Neural cell (in vitro differentiated cells): Measurements from ENCODE around the gene NUDT19.

Experiments used
- CTCF ChIP-seq: fragments of 450-650 bp; IDR thresholded peaks from 2 replicates; pipeline ENCODE4 v1.5.1; 2014; ENCODE audit warnings: antibody characterized with exemption, mild to moderate bottlenecking, moderate library complexity; ENCODE audit not compliant: poor library complexity, severe bottlenecking
- EZH2 ChIP-seq: fragments of 200-600, 300-800 bp; shearing (Covaris generic), sonication (generic); IDR thresholded peaks from 2 replicates; pipeline ENCODE4 v1.6.1; 2014; ENCODE audit warnings: antibody characterized with exemption, low read length, borderline replicate concordance, mild to moderate bottlenecking; ENCODE audit not compliant: insufficient read depth, poor library complexity, severe bottlenecking
- POLR2AphosphoS5 ChIP-seq: IDR thresholded peaks from 2 replicates; pipeline ENCODE4 v1.6.1; 2012
- SMC3 ChIP-seq: fragments of 450-650 bp; conservative IDR thresholded peaks from 2 replicates; pipeline ENCODE4 v1.6.1; 2014; ENCODE audit warnings: antibody characterized with exemption, mild to moderate bottlenecking, moderate library complexity; ENCODE audit not compliant: poor library complexity
- TAF1 ChIP-seq: IDR thresholded peaks from 2 replicates; pipeline ENCODE4 v1.6.1; 2012; ENCODE audit warnings: low read depth

- TF ChIP-seq CTCF (no peak), SMC3 (no peak), TAF1 (no peak), EZH2 (no peak), POLR2AphosphoS5 (no peak)
Observed at GRCh38 chr19:32662186-32662585, 29.4 kb upstream of the NUDT19 start.
